ENCODE results near the gene TRA2B. TPM values are rescaled to one million over a fixed set of nuclear protein-coding genes. Genes with fewer than 3 reads are reported as not detected.

Gene TRA2B
- total and polyA plus RNA-seq, 2 of the 8 experiments (the other 6 are each of a cell fraction or from before 2014, with no cell fraction given) = 206 to 274 TPM

GRCh38 chr3:185880600-185880999 is 57.2 kb downstream of the TRA2B start (continued):
- no peak for TF ChIP-seq HDAC6 (IDR thresholded peaks at IDR 0.05; ENCODE audit: low read depth, low read length)
- no peak for TF ChIP-seq RAD21 (IDR thresholded peaks at IDR 0.05 in 1 of 2, conservative IDR thresholded peaks at IDR 0.05 in 1 of 2; ENCODE audit: low read depth in 2 of 2, low read length in 2 of 2)
- no peak for TF ChIP-seq RNF2 (IDR thresholded peaks at IDR 0.05; ENCODE audit: borderline replicate concordance, low read depth, low read length, missing control alignments, poor library complexity, severe bottlenecking)
- TF ChIP-seq FOSL1 (IDR thresholded peaks at IDR 0.05; ENCODE audit: insufficient read depth, low read depth, low read length) = no peak
- no peak for TF ChIP-seq POLR2AphosphoS5 (IDR thresholded peaks at IDR 0.05; ENCODE audit: low read depth, low read length)
- TF ChIP-seq SP2 (IDR thresholded peaks at IDR 0.05; ENCODE audit: low read length) = no peak

All from H1 (cell line).